NCI-H1694 treated with DMSO at 0.1 percent for 48 hours (cell line): Measurements from ENCODE around the gene DOCK9.

Source experiments
- DNase-seq: peaks from one replicate; lab custom pipeline; 2025; lab: John Stamatoyannopoulos, UW

DOCK9 gene

DNA sequence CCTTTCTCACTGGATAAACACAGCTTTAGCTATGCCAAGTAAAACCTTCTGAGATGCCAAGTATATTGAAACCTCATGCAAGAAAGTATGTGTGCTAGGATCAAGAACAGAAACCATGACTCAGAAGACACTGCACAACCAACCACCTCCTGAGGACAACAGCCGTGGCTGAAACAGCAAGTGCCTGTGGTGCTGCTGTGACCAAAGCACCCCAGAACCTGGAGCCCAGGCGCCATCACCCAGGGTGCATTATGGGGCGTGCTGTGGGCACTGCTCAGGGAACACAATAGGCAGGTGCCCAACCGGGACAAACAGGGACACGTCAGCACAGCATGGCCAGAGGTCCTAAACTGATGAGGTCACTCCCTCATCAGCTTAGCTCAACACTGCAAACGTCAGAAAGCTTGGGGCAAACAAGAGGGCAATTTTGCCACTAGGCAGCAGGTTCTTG lies 124.1 kb downstream of the DOCK9 start:
- no peak for DNase-seq

DNA sequence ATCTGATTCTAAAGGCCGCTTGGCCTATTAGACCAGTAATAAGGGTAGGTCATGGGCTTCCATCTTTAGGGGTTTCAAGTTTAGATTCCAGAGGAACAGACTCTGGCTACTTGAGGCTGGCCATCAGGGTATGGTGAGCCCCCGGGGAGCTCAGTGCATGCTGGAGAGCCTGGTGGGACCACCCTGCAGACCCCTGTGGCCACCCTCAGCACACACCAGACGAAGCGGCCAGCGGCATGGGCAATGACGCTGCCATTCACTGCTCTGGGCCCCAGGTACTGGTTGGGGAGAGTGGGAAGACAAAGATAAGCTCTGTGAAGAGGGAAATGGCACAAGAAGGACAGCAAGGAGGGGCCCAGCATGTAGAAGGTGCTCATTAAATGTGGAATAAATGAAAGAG lies 126.6 kb downstream of the DOCK9 start:
- DNase-seq = no peak

DNA sequence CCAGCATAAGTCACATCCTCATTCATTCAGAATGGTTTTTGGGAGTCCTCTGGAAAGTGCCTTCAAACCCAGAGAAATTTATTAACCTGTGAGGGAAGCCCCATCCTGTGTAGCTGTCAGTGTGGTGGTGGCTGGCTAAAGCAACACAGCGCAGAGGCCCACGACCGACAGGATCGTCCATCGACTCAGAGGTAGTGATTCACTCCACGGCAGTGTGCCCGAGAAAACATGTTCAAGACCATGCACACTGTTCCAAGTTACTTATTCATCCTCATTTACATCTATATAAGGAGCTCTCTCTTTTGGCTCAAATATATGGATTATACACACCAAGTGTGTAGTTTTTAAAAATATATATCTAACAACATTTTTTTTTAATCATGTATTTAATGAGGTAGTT lies 129.1 kb downstream of the DOCK9 start:
- no peak for DNase-seq

DNA sequence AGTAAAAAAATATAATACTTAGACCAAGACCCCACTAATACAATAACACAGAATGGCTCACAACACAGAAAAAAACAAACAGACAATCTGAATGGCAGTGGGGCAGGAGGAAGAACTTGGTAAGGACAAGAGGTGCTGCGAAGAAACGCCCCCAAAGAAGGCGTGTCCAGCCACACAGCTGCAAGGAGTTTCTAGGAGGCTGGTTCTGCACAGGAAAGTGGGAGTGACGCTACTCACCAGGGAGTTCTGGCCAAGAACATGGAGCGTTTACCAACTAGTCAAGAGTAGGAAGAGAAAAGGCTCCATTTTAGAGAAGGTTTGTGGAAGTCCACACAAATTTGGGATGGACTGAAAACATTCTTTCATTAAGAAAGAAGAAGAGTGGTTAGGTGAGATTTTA lies 130.1 kb downstream of the DOCK9 start:
- no peak for DNase-seq

DNA sequence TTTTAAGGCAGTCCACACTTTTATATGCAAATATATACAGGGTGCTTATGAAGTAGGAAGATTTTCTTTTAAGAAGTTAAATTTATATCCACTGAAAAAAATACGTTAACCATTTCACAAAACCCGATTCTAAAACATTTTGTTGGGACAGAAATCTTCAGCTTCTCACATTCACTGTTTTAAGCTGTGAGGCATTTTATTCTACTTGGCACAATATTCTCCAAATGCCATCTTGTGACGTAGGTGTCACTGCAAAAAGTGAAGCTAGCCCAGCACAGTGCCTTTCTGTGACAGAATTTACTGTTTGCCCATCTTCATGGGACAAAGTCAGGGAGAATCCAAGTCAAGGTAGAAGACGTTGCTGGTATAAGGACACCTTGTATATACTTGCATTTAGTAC lies 130.9 kb downstream of the DOCK9 start:
- no peak for DNase-seq

DNA sequence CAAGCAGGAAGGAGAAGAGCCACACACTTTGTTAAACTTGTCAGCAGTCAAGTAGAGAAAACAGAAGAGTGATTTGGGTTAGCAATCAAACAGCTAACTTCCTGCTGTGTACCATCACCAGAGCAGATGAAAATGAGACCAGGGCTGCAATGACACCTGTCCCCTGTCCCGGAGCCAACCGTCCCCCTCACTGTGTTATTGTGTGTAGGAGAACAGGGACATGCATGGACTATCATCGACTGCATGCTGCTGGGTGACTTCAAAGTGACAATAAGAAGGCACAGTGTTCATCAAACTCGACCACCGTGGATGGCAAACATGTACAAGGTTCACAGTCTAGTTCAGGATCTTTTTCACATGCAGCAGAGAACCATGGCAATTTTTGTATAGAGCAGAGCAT lies 131.3 kb downstream of the DOCK9 start:
- no peak for DNase-seq

DNA sequence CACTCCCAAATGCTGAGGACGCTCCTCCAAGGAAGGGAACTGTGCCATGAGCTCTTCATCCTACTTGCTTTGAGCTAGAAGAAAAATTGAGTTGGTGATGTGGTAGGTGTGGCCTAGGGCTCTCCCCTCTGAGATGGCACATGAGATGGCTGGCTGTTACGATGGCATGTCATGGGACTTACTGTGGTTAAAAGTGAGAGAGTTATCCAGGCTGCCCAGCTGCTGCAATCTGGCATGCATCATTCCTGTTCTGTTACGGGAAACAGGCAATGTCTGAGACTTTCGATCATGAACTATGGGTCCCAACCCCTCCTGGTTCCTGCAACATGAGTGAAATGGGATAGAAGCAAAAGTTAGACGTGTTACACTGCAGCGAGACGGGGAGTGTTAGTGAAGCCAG lies 132.1 kb downstream of the DOCK9 start:
- DNase-seq = no peak

DNA sequence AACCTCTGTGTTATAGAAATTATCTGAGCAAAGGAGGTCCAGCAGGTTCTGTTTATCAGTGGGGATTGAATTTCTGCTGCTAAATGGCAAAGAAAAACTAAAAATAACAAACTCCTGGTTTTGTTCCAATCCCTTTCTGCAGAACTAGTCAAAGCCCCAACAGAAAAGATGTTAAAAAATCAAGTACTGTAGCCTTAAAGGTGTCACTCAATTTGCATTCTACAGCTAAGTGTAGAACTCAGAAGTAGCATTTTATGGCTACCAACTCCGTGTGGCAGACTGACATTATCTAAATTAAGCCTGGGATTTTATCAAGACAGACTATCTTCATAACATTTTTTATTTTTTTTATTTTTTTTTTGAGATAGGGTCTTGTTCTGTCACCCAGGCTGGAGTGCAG lies 133.8 kb downstream of the DOCK9 start:
- no peak for DNase-seq

DNA sequence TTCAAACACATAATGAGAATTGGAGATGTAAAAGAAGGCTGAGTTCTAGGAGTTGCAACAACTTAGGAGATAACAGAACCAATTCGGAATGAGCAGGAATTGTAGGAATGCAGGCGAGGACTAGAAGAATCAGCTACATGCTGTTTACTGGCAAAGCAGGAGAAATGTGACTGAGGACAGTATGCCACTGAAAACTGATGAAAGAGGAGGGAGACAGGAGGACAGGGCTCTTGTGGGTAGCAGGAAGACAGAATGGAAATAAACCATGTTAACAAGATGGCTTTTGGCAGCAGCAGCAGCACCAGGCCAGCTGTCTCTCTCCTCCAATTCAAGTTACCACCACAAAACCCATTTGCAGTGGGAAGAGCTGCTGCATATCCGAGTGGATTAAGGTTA lies 134.4 kb downstream of the DOCK9 start:
- peak; percentile 95 for DNase-seq

DNA sequence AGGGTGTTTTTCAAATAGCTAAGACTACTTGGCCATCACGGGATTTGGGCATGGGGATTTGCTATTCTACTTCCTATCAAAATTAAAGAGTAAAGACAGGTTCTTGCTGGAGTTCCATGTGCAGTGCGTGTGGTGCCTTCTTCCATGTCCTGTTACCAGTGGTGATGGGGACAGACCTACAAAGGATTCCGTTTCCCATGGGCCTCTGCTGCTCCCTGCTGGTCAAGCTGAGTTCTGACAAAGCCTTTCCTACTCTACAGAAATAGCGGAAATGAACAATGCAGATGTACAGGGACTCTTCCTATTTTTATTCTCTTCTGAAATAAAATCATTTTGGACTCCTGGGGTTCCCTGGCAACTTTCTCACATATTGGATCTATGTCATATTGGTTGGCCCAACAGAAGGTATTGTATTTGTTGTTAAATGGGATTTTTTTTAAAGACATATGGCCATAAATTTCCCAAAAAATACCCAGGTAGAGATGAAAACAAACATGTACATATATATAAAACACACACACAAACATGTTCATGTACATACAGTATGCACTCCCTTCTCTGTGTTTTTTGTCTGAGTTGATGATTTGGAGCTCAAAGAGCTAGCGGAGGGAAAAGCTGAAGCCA lies 134.9 kb downstream of the DOCK9 start:
- peak; percentile 89 for DNase-seq

DNA sequence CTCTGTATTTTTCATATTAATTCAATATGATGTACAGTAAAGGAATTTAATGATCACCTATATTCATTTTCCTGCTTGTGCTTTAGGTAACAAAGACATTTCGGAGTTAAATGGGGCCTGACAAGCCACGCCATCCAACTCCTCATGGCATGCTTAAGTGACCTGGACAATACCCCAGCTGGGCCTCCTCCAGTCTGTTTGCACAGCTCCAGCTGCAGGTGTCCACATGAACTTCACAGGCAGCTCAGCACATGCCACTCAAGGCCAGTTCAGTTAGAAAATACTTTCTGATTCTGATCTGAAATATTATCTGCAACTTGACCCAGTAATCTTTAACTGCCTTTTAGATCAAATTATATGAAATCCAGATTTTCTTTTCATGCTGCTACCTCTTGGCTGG lies 135.8 kb downstream of the DOCK9 start:
- DNase-seq = no peak

DNA sequence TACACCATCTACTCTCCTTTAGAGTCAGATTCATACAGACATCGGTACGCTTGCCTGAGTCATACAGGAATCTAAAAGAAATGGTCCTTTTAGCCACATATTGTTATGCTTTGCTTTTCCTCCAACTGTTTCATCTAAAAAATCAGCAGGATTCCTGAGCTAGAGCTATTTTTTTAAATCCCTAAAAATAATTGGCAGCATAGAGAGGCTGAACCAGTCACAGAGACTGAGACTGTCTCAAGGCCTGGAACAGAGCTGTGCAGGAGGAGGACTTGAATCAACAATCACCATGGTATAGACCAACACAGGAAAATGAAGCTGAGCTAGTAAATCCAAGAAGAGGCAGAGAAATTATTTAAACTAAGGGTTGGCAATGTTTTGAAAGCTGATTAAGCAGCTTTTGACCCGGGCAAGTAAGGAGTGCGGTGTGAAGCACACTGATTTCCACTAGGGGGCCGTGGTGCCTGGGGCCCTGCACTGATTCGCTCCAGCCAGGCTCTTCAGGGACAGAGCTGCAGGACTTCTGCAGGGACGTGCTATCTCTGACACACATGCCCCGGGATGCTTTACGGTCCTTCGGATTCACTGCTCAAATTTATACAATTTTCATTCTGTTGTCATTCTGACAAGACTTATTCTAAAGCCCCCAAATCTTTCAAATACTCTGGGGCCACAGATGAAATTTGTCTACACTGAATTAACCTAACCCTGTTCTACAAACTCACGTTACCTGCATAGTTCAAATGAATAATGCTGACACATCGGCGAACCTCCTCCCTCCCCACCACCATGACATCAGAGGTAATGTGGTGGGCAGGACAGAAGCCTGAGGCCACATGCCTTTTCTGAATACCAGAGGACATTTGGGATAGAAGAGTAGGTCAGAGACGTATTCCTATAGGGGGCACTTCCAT lies 137.8 kb downstream of the DOCK9 start:
- DNase-seq = peak; percentile 35

DNA sequence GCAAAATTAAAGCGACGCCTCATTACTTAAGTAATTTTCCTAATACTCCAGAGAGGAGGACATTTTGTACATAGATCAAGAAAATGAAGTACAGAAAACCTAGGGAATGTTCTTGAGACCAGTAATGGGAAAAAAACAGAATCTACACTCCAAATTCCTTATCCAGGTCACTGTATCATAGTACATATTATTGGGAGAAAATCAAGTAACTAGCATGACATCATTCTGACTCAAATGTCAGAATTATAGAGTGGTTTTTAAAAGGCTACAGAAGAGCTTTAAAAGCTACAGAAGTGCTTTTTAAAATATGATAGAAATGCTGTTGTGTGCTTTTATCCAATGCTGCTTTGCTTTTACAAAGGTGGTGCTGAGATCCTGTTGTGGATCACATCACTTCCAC lies 139.1 kb downstream of the DOCK9 start:
- no peak for DNase-seq

DNA sequence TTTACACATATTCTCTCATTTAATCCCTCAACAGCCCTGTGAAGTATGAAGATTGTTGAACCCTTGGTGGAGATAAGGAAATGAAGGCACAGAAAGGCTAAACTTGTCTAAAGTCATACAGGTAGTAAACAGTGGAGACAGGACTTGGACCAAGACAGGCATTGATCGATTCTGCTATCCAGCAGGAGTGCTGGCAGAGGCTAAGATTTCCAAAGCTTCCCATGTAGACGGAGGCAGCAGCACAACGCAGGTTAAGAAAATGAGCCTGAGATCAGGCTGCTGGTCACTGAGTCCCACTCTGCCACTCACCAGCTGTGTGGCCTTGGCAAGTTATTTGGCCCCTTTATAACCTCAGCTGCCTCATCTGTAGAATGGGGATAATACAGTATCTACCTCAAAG lies 140.0 kb downstream of the DOCK9 start:
- DNase-seq = no peak

DNA sequence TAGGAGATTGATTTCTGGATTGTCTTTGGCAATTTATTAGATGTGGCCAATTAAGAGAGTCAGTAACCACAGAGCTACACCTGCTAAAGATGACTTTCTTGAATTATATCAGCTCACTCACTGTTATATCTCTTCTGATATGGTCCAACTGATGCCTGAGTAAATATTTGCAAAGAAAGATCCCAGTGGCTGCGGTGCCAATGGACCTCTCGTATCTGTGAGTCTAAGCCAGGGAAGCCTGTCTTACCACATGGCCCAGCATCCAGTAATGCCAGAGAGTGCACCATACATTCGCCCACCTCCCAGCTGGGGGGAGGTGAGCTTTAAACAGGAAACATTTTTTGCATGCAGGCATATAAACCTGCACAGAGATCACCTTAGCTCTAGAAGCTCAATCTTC lies 142.7 kb downstream of the DOCK9 start:
- no peak for DNase-seq

DNA sequence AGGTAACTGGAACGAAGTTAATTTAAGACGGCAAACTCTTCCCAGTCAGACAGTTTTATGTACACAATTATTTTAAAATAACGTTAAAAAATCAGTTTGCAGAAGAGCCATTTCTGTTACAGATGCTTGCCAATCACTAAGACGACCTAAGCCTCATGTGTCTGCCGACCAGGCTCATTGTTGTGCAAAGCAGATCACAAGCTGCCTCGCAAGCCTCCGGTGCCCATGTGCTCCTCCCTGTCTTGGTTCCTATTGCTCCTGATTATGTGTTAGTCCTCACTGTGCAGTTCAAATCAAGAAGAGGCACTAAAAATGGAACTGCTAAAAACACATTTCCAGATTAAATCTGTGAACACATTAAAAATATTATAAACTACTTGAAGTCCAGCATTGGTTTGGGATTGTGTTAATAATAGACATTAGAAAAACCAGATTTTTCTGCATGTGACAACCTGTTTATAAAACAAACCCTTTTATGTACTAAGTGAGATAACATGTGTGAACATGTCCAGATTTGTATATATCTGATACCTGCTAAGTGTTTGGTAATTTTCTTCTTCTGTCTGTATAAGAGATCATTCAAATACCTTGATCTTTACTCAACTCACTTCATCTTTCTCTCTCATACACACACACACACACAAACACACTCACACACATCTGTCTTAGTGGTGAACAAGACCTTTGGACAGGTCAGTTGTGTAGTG lies 143.5 kb downstream of the DOCK9 start:
- no peak for DNase-seq

DNA sequence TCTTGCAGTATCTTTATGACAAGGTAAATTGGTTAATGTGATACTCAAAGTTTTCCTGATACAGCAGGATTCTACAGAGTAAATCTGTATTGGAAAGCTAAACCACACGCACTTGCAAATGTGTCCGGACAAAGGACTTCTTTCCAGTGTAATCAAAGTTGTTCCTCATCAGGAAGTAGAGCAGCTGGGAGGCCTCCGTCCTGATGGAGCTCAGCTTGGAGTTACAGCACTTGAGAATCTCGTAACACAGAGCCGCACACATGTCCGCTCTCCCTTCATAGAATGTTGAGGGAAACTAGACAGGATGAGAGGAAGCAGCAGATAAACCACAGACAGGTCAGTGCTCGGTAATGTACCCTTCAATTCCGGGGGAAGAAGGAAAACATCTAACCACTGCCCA lies 146.6 kb downstream of the DOCK9 start:
- no peak for DNase-seq

DNA sequence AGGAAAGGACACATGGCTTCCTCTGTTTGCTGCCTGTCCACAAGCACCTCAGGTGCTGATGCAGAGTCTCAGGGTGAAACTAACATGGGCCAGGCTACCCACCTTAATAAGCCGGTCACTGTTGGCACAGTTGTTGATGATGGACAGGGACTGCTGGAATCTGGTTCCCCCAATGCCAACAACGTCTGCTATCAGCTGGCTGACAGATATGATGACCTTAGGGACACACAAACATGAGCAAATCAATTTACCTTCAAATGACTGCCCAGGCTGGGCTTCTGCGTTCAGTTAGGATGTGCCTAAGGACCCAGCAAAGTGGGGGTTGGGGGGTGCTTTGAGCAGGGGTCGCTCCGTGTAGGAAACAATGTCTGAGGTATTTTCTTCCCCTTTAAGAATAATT lies 148.3 kb downstream of the DOCK9 start:
- no peak for DNase-seq

DNA sequence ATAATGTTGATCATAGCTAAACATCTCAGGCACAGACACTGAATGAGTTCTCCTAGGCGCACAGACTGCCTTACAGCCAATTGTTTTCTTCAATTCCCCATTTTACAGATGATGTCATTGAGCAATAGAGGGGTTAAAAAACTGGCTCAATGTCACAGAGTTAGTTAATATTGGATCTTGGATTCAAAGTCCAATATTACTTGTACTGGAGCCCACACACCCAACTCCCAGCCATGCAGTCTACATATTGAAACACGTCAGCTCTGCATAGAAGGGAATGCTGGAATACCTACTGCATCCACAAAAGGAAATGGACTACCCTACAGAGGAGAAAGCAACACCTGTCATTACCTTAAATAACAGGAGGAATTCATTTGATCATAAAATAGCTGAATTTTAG lies 149.2 kb downstream of the DOCK9 start:
- no peak for DNase-seq

DNA sequence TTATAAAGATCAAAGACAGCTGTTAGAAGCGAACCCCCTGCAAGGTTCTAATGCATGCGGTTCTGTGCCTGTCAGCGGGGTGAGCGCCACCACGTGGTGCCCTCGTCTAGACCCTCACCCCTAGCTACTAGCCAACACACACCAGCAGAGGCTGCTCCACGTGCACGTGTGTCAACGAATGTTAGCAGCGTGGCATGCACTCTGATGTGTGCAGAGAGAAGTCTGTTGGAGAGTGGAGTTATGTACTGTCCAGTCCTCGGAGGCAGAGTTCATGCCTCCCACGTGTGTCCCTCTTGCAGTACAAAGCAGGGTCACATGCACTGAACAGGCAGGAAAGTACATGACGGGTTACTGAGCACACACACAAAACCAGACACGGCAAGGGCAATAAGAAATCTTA lies 150.4 kb downstream of the DOCK9 start:
- DNase-seq = no peak

DNA sequence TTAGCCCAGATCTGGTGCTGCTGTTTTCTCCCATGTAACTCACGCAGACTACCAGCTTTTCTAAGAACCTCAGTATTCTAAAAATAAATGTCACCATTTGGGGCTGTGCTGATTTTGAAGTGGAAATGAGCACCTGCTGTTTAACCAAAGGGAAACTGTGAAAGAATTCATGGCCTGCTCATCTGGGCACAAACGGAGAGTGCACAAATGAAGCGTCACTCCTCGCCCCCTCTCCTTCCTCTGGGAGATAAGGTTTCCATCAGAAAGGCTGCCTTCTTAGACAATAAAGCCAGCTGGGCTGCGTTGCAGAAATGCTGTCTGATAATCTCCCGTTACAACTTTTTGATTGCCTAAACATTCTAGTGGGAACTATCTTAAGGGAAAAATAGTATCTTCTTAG lies 151.7 kb downstream of the DOCK9 start:
- no peak for DNase-seq

DNA sequence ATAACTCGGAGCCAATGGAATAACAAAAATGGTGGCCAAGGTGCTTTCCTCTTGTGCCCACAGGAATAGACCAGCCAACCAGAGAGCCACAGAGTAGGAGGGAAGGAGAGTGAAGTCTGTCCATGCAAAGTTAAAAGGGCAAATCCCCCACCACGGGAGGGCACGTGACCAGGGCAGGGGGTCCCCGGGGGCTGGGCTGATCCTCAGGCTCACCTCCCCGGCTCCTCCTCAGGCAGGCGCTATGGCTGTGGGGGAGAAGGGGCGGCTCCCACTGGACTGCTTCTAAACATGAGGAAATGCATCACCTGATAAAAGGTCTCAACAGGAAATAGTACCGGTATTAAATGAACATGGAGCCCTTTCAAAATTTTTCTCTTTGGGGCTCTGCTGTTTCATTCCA lies 152.2 kb downstream of the DOCK9 start:
- no peak for DNase-seq
